HCEC 1CT (cell line): Measurements from ENCODE around the gene CD8B2.
"Not testable (repeated sequence)": the region's sequence is repeated elsewhere in the genome, so short reads cannot be mapped to it uniquely, and the experiment has no call there.

ENCODE experiments used
- DNase-seq: peaks from one replicate; pipeline ENCODE4 v3.0.0-alpha.2; 2017

CD8B2 gene

GRCh38 chr2:106486551-106487385 is at the start of gene CD8B2:
CD8B2 (plus strand) TSS chr2:106487364; CDS start chr2:106487427, 63 bp downstream.
- DNase-seq = not testable (repeated sequence)

- not testable (repeated sequence) for DNase-seq
These were observed 25.3 kb upstream of the CD8B2 start for GRCh38 chr2:106461882-106462281.

GRCh38 chr2:106467516-106467915 is 19.6 kb upstream of the CD8B2 start:
- DNase-seq = not testable (repeated sequence)

- DNase-seq = not testable (repeated sequence)
These were observed 19.1 kb upstream of the CD8B2 start, which contains the start of gene RGPD3 for GRCh38 chr2:106468107-106468506. RGPD3 (minus strand) TSS chr2:106468413; CDS start chr2:106468288, 125 bp downstream.

- DNase-seq = not testable (repeated sequence)
These were observed 16.5 kb upstream of the CD8B2 start for GRCh38 chr2:106470658-106471057.

GRCh38 chr2:106477647-106478046 is 9.5 kb upstream of the CD8B2 start:
- not testable (repeated sequence) for DNase-seq

- DNase-seq = not testable (repeated sequence)
These were observed 7.6 kb upstream of the CD8B2 start for GRCh38 chr2:106479563-106479962.

- DNase-seq = not testable (repeated sequence)
These were observed 425 bp downstream of the CD8B2 start for GRCh38 chr2:106487386-106488191.

GRCh38 chr2:106489701-106490100 is 2.5 kb downstream of the CD8B2 start:
- not testable (repeated sequence) for DNase-seq

- DNase-seq = not testable (repeated sequence)
These were observed 5.2 kb downstream of the CD8B2 start for GRCh38 chr2:106492399-106492798.

- DNase-seq = not testable (repeated sequence)
These were observed 5.7 kb downstream of the CD8B2 start for GRCh38 chr2:106492913-106493312.

GRCh38 chr2:106498549-106498948 is 11.4 kb downstream of the CD8B2 start:
- not testable (repeated sequence) for DNase-seq

- not testable (repeated sequence) for DNase-seq
These were observed 13.2 kb downstream of the CD8B2 start for GRCh38 chr2:106500350-106500749.

GRCh38 chr2:106502351-106502750 is 15.2 kb downstream of the CD8B2 start:
- not testable (repeated sequence) for DNase-seq

- not testable (repeated sequence) for DNase-seq
These were observed 17.0 kb downstream of the CD8B2 start for GRCh38 chr2:106504192-106504591.

GRCh38 chr2:106504787-106505186 is 17.6 kb downstream of the CD8B2 start:
- DNase-seq = not testable (repeated sequence)

- not testable (repeated sequence) for DNase-seq
These were observed 19.0 kb downstream of the CD8B2 start for GRCh38 chr2:106506002-106506687.

GRCh38 chr2:106508660-106509373 is 21.7 kb downstream of the CD8B2 start:
- DNase-seq = not testable (repeated sequence)

- DNase-seq = not testable (repeated sequence)
These were observed 22.2 kb downstream of the CD8B2 start for GRCh38 chr2:106509374-106509770.

- not testable (repeated sequence) for DNase-seq
These were observed 23.6 kb downstream of the CD8B2 start for GRCh38 chr2:106510791-106511190.

- DNase-seq = peak; percentile 51
These were observed 24.3 kb downstream of the CD8B2 start for GRCh38 chr2:106511476-106511901.

GRCh38 chr2:106511934-106512333 is 24.8 kb downstream of the CD8B2 start:
- not testable (repeated sequence) for DNase-seq
